ENCODE results near the gene RAB6D. TPM values are rescaled to one million over a fixed set of nuclear protein-coding genes. Genes with fewer than 3 reads are reported as not detected.
A peak's percentile ranks its signal among the peaks of the same experiment; 100 is the strongest.
"Not testable (repeated sequence)": the region's sequence is repeated elsewhere in the genome, so short reads cannot be mapped to it uniquely, and the experiment has no call there.

The RAB6D gene
- polyA plus RNA-seq, 3 donors = not detected

DNA sequence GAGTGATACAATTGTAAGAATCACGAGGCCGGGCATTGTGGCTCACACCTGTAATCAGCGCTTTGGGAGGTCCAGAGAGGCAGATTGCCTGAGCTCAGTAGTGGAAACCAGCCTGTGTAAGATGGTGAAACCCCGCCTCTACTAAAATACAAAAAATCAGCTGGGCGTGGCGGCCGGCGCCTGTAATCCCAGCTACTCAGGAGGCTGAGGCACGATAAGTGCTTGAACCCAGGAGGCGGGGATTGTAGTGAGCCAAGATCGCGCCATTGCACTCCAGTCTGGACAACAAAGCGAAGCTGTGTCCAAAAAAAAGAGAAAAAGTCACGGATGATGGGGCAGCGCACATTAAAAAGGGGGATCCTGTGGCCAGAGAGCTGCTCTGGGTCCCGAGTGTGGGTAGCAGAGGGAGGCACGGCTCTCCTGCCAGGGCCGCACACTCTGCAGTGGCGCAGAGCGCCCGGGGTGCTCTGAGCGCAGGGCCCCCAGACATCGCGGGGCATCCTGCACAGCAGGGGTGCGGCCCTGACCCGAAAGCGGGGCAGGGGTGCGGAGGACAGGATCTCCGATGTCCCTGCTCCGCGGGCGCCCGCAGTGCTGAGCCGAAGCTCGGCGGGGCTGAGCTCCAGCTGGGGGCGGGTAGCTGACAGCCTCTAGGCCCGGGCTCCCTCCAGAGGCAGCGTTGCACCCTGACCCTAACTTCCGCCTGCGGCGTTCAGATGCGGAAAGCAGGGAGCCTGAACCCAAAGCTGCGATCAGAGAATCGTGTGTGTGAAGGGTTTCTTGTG, 30.4 kb upstream of the RAB6D start:
- Histone ChIP-seq H3K9ac (ENCODE audit: insufficient read depth, low read length, poor library complexity, severe bottlenecking) (no peak overlapping the region), H3K4me2 (replicated peaks; ENCODE audit: extremely low read depth, low read length, poor library complexity, severe bottlenecking) (no peak overlapping the region), H3K4me3 (replicated peaks in 1 of 3; ENCODE audit: low read depth in 2 of 3, low read length in 3 of 3) (no peak overlapping the region), H3K27ac (ENCODE audit: low read depth in 1 of 2, low read length in 2 of 2) (no peak overlapping the region), H3K9me3 (replicated peaks in 1 of 2; ENCODE audit: control insufficient read depth in 1 of 2, insufficient read depth in 1 of 2, low read length in 2 of 2) (no peaks in the 10 kb centered on the region), H3K79me2 (ENCODE audit: insufficient read depth, low read length) (no peaks in the 10 kb centered on the region), H4K20me1 (ENCODE audit: insufficient read depth, low read length) (no peaks in the 10 kb centered on the region), H3K36me3 (replicated peaks in 1 of 2; ENCODE audit: control insufficient read depth in 1 of 2, insufficient read depth in 2 of 2, low read length in 2 of 2) (no peaks in the 10 kb centered on the region), H3K27me3 (ENCODE audit: control insufficient read depth in 2 of 2, insufficient read depth in 2 of 2, low read length in 2 of 2) (no peaks in the 10 kb centered on the region), H2AFZ (ENCODE audit: insufficient read depth, low read depth, low read length, poor library complexity, severe bottlenecking) (peak overlapping the region; percentile 46), H3K4me1 (ENCODE audit: control insufficient read depth in 1 of 2, insufficient read depth in 2 of 2, low read length in 2 of 2) (no peaks in the 10 kb centered on the region)
- intact Hi-C loops (cut with micrococcal nuclease) = no loop called here
- TF ChIP-seq CTCF (IDR thresholded peaks at IDR 0.05) = no peak
- peaks cover 0 to 20% (median 9%) of the 10 kb centered on the region in 3 donors for H3K27me3 Mint-ChIP-seq (ENCODE audit: low read depth in 3 of 3)
- no peaks in the 10 kb centered on the region for H3K9me3 Mint-ChIP-seq
- peak overlapping the region in 1 of 7 donors; percentile 6 for H3K27ac Mint-ChIP-seq
- DNase-seq = no peak
- no peaks in the 10 kb centered on the region for H3K36me3 Mint-ChIP-seq
- 44% methylated on average over 43 of the region's 45 CpGs for WGBS (ENCODE audit: insufficient coverage)
- H3K4me1 Mint-ChIP-seq = peaks cover 6% of the 10 kb centered on the region
- peak overlapping the region in 1 of 2 donors; percentile 16 for H3K4me3 Mint-ChIP-seq

DNA sequence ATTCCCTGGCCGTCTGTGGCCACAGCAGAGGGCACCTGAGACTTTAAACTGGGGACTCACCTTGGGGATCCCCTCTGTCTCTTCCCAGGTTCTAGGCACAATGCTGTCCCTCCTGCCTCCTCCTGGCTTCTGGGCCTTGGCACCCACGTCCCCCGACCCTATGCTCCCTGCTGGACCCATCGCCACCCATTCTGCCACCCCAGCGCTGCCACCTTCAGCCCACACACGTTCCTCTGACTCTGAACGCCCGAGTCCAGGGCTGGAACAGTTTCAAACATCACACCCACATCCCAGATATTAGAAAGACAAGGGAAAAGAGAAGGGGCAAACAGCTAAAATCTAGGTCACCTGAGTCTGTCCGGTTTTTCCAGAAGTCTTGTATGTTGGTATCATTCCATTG, 28.0 kb upstream of the RAB6D start:
- H3K27ac Mint-ChIP-seq; H3K4me1 Mint-ChIP-seq; DNase-seq; H3K27ac ChIP-seq (ENCODE audit: low read depth in 1 of 2, low read length in 2 of 2); H3K4me2 ChIP-seq (replicated peaks; ENCODE audit: extremely low read depth, low read length, poor library complexity, severe bottlenecking); H3K9me3 ChIP-seq (replicated peaks in 1 of 2; ENCODE audit: control insufficient read depth in 1 of 2, insufficient read depth in 1 of 2, low read length in 2 of 2); H3K4me3 ChIP-seq (replicated peaks in 1 of 3; ENCODE audit: low read depth in 2 of 3, low read length in 3 of 3); H3K9ac ChIP-seq (ENCODE audit: insufficient read depth, low read length, poor library complexity, severe bottlenecking); H3K79me2 ChIP-seq (ENCODE audit: insufficient read depth, low read length); H3K4me1 ChIP-seq (ENCODE audit: control insufficient read depth in 1 of 2, insufficient read depth in 2 of 2, low read length in 2 of 2); H2AFZ ChIP-seq (ENCODE audit: insufficient read depth, low read depth, low read length, poor library complexity, severe bottlenecking); H3K27me3 ChIP-seq (ENCODE audit: control insufficient read depth in 2 of 2, insufficient read depth in 2 of 2, low read length in 2 of 2); H4K20me1 ChIP-seq (ENCODE audit: insufficient read depth, low read length); H3K4me3 Mint-ChIP-seq; H3K9me3 Mint-ChIP-seq; intact Hi-C loops (cut with micrococcal nuclease); H3K36me3 Mint-ChIP-seq; H3K36me3 ChIP-seq (replicated peaks in 1 of 2; ENCODE audit: control insufficient read depth in 1 of 2, insufficient read depth in 2 of 2, low read length in 2 of 2): not testable (repeated sequence)
- 88% methylated on average over 1 of the region's 9 CpGs for WGBS (ENCODE audit: insufficient coverage)
- H3K27me3 Mint-ChIP-seq (ENCODE audit: low read depth in 3 of 3) = peaks cover 1 to 18% (median 8%) of the 10 kb centered on the region in 3 donors

GRCh38 chr2:131391471-131391870, 27.5 kb upstream of the RAB6D start:
- H3K4me1 ChIP-seq (ENCODE audit: control insufficient read depth in 1 of 2, insufficient read depth in 2 of 2, low read length in 2 of 2); H2AFZ ChIP-seq (ENCODE audit: insufficient read depth, low read depth, low read length, poor library complexity, severe bottlenecking); H3K4me3 Mint-ChIP-seq; H3K4me2 ChIP-seq (replicated peaks; ENCODE audit: extremely low read depth, low read length, poor library complexity, severe bottlenecking); H3K27ac Mint-ChIP-seq; DNase-seq; H3K27ac ChIP-seq (ENCODE audit: low read depth in 1 of 2, low read length in 2 of 2); H3K9ac ChIP-seq (ENCODE audit: insufficient read depth, low read length, poor library complexity, severe bottlenecking); H3K4me1 Mint-ChIP-seq; H3K36me3 Mint-ChIP-seq; H3K27me3 ChIP-seq (ENCODE audit: control insufficient read depth in 2 of 2, insufficient read depth in 2 of 2, low read length in 2 of 2); H4K20me1 ChIP-seq (ENCODE audit: insufficient read depth, low read length); H3K9me3 Mint-ChIP-seq; H3K79me2 ChIP-seq (ENCODE audit: insufficient read depth, low read length); intact Hi-C loops (cut with micrococcal nuclease); H3K9me3 ChIP-seq (replicated peaks in 1 of 2; ENCODE audit: control insufficient read depth in 1 of 2, insufficient read depth in 1 of 2, low read length in 2 of 2); H3K4me3 ChIP-seq (replicated peaks in 1 of 3; ENCODE audit: low read depth in 2 of 3, low read length in 3 of 3); H3K36me3 ChIP-seq (replicated peaks in 1 of 2; ENCODE audit: control insufficient read depth in 1 of 2, insufficient read depth in 2 of 2, low read length in 2 of 2): not testable (repeated sequence)
- H3K27me3 Mint-ChIP-seq (ENCODE audit: low read depth in 3 of 3) = peaks cover 1 to 17% (median 7%) of the 10 kb centered on the region in 3 donors
- 93% methylated on average over 11 of the region's 11 CpGs for WGBS (ENCODE audit: insufficient coverage)

GRCh38 chr2:131390495-131391130, 26.6 kb upstream of the RAB6D start:
- intact Hi-C loops (cut with micrococcal nuclease); H3K4me2 ChIP-seq (replicated peaks; ENCODE audit: extremely low read depth, low read length, poor library complexity, severe bottlenecking); H4K20me1 ChIP-seq (ENCODE audit: insufficient read depth, low read length); H3K4me3 ChIP-seq (replicated peaks in 1 of 3; ENCODE audit: low read depth in 2 of 3, low read length in 3 of 3); H3K79me2 ChIP-seq (ENCODE audit: insufficient read depth, low read length); H3K4me1 Mint-ChIP-seq; H3K9me3 ChIP-seq (replicated peaks in 1 of 2; ENCODE audit: control insufficient read depth in 1 of 2, insufficient read depth in 1 of 2, low read length in 2 of 2); H3K27me3 ChIP-seq (ENCODE audit: control insufficient read depth in 2 of 2, insufficient read depth in 2 of 2, low read length in 2 of 2); H3K27ac ChIP-seq (ENCODE audit: low read depth in 1 of 2, low read length in 2 of 2); H3K36me3 Mint-ChIP-seq; H3K4me3 Mint-ChIP-seq; H3K4me1 ChIP-seq (ENCODE audit: control insufficient read depth in 1 of 2, insufficient read depth in 2 of 2, low read length in 2 of 2); DNase-seq; H2AFZ ChIP-seq (ENCODE audit: insufficient read depth, low read depth, low read length, poor library complexity, severe bottlenecking); H3K9me3 Mint-ChIP-seq; H3K36me3 ChIP-seq (replicated peaks in 1 of 2; ENCODE audit: control insufficient read depth in 1 of 2, insufficient read depth in 2 of 2, low read length in 2 of 2); H3K27ac Mint-ChIP-seq; H3K9ac ChIP-seq (ENCODE audit: insufficient read depth, low read length, poor library complexity, severe bottlenecking): not testable (repeated sequence)
- no CpG with 5 or more reads among the region's 9 CpGs for WGBS (ENCODE audit: insufficient coverage)
- peaks cover 6 to 15% (median 8%) of the 10 kb centered on the region in 3 donors for H3K27me3 Mint-ChIP-seq (ENCODE audit: low read depth in 3 of 3)
